ENCODE data around the gene FAM193A.

FAM193A gene

GRCh38 chr4:2579910-2580309 lies 43.5 kb downstream of the FAM193A start:
- no peak for DNase-seq (ENCODE audit: low read depth in 1 of 2, low spot score in 1 of 2)
- TF ChIP-seq CTCF (IDR thresholded peaks at IDR 0.05; ENCODE audit: insufficient read depth, low read length) (no peak), GABPA (IDR thresholded peaks at IDR 0.05; ENCODE audit: low read depth) (no peak), SPI1 (IDR thresholded peaks at IDR 0.05; ENCODE audit: borderline replicate concordance, low read depth) (no peak), REST (IDR thresholded peaks at IDR 0.05; ENCODE audit: insufficient replicate concordance, low read depth) (no peak), POLR2AphosphoS5 (IDR thresholded peaks at IDR 0.05; ENCODE audit: low read depth) (no peak)
- Histone ChIP-seq H3K27me3 (ENCODE audit: insufficient read depth, poor library complexity, severe bottlenecking) (no peaks in the 10 kb centered on the region), H3K4me3 (replicated peaks; ENCODE audit: insufficient read depth, low read length) (no peak overlapping the region), H3K27ac (replicated peaks) (no peak overlapping the region)

- H3K4me3 ChIP-seq (replicated peaks; ENCODE audit: insufficient read depth, low read length): no peak overlapping the region
- TF ChIP-seq REST (IDR thresholded peaks at IDR 0.05; ENCODE audit: insufficient replicate concordance, low read depth): no peak
- no peak for TF ChIP-seq CTCF (IDR thresholded peaks at IDR 0.05; ENCODE audit: insufficient read depth, low read length)
- TF ChIP-seq POLR2AphosphoS5 (IDR thresholded peaks at IDR 0.05; ENCODE audit: low read depth): no peak
- no peak for TF ChIP-seq SPI1 (IDR thresholded peaks at IDR 0.05; ENCODE audit: borderline replicate concordance, low read depth)
- TF ChIP-seq GABPA (IDR thresholded peaks at IDR 0.05; ENCODE audit: low read depth): no peak
- DNase-seq (ENCODE audit: low read depth in 1 of 2, low spot score in 1 of 2): no peak
- H3K27ac ChIP-seq (replicated peaks): no peak overlapping the region
- H3K27me3 ChIP-seq (ENCODE audit: insufficient read depth, poor library complexity, severe bottlenecking): no peaks in the 10 kb centered on the region
Observed at GRCh38 chr4:2583092-2583491, 46.6 kb downstream of the FAM193A start.

GRCh38 chr4:2583517-2583916 lies 47.1 kb downstream of the FAM193A start:
- TF ChIP-seq POLR2AphosphoS5 (IDR thresholded peaks at IDR 0.05; ENCODE audit: low read depth) (no peak), REST (IDR thresholded peaks at IDR 0.05; ENCODE audit: insufficient replicate concordance, low read depth) (no peak), CTCF (IDR thresholded peaks at IDR 0.05; ENCODE audit: insufficient read depth, low read length) (no peak), SPI1 (IDR thresholded peaks at IDR 0.05; ENCODE audit: borderline replicate concordance, low read depth) (no peak), GABPA (IDR thresholded peaks at IDR 0.05; ENCODE audit: low read depth) (no peak)
- no peak overlapping the region for H3K27ac ChIP-seq (replicated peaks)
- H3K4me3 ChIP-seq (replicated peaks; ENCODE audit: insufficient read depth, low read length): no peak overlapping the region
- H3K27me3 ChIP-seq (ENCODE audit: insufficient read depth, poor library complexity, severe bottlenecking): no peaks in the 10 kb centered on the region
- no peak for DNase-seq (ENCODE audit: low read depth in 1 of 2, low spot score in 1 of 2)
